IPS-18c (cell line): ENCODE data around the gene FAM3B.

ENCODE experiments used
- H3K4me3 ChIP-seq: 2 replicates; pipeline ENCODE4 v1.7.0; 2013; ENCODE audit warnings: low read depth, mild to moderate bottlenecking, low read length, moderate library complexity; ENCODE audit not compliant: insufficient read depth
- H3K9me3 ChIP-seq: one replicate; pipeline ENCODE4 v1.6.1; 2013; ENCODE audit warnings: mild to moderate bottlenecking, low read length, moderate library complexity; ENCODE audit not compliant: control insufficient read depth, insufficient read depth

The FAM3B gene

GRCh38 chr21:41316200-41317062 is at the start of gene FAM3B:
Gene FAM3B, plus strand, starts transcription at chr21:41316801. Its CDS starts 79 bp downstream, at chr21:41316880.
- Histone ChIP-seq H3K4me3 (peak within 1 kb of the TSS; percentile 56), H3K9me3 (no peaks in the 10 kb centered on the region)

- no peaks in the 10 kb centered on the region for H3K9me3 ChIP-seq
These were observed 49.3 kb upstream of the FAM3B start for GRCh38 chr21:41267346-41267745.

GRCh38 chr21:41269535-41269934 is 47.1 kb upstream of the FAM3B start:
- H3K9me3 ChIP-seq: no peaks in the 10 kb centered on the region
- H3K4me3 ChIP-seq: no peak overlapping the region

More at GRCh38 chr21:41267346-41267745, 49.3 kb upstream of the FAM3B start:
- no peak overlapping the region for H3K4me3 ChIP-seq

GRCh38 chr21:41277196-41277595 is 39.4 kb upstream of the FAM3B start:
- no peak overlapping the region for H3K4me3 ChIP-seq
- no peaks in the 10 kb centered on the region for H3K9me3 ChIP-seq

GRCh38 chr21:41277846-41278245 is 38.8 kb upstream of the FAM3B start:
- Histone ChIP-seq H3K4me3 (no peak overlapping the region), H3K9me3 (no peaks in the 10 kb centered on the region)

- H3K9me3 ChIP-seq: no peaks in the 10 kb centered on the region
- H3K4me3 ChIP-seq: no peak overlapping the region
These were observed 36.3 kb upstream of the FAM3B start for GRCh38 chr21:41280115-41280919.

GRCh38 chr21:41282412-41282811 is 34.2 kb upstream of the FAM3B start:
- H3K9me3 ChIP-seq: no peaks in the 10 kb centered on the region

GRCh38 chr21:41283211-41283818 is 33.3 kb upstream of the FAM3B start:
- H3K9me3 ChIP-seq: no peaks in the 10 kb centered on the region

More at GRCh38 chr21:41282412-41282811, 34.2 kb upstream of the FAM3B start:
- H3K4me3 ChIP-seq: no peak overlapping the region

GRCh38 chr21:41289431-41289830 is 27.2 kb upstream of the FAM3B start:
- Histone ChIP-seq H3K4me3 (no peak overlapping the region), H3K9me3 (peaks cover 7% of the 10 kb centered on the region)

More at GRCh38 chr21:41283211-41283818, 33.3 kb upstream of the FAM3B start:
- no peak overlapping the region for H3K4me3 ChIP-seq

GRCh38 chr21:41290106-41290799 is 26.3 kb upstream of the FAM3B start:
- no peak overlapping the region for H3K4me3 ChIP-seq
- peaks cover 7% of the 10 kb centered on the region for H3K9me3 ChIP-seq

GRCh38 chr21:41294548-41295231 is 21.9 kb upstream of the FAM3B start:
- Histone ChIP-seq H3K9me3 (peaks cover 7% of the 10 kb centered on the region), H3K4me3 (no peak overlapping the region)

GRCh38 chr21:41295721-41296254 is 20.8 kb upstream of the FAM3B start:
- Histone ChIP-seq H3K9me3 (peaks cover 7% of the 10 kb centered on the region), H3K4me3 (no peak overlapping the region)

GRCh38 chr21:41302976-41303375 is 13.6 kb upstream of the FAM3B start:
- Histone ChIP-seq H3K9me3 (peaks cover 2% of the 10 kb centered on the region), H3K4me3 (no peak overlapping the region)

- Histone ChIP-seq H3K4me3 (no peak overlapping the region), H3K9me3 (peaks cover 2% of the 10 kb centered on the region)
These were observed 12.4 kb upstream of the FAM3B start for GRCh38 chr21:41304068-41304720.

- Histone ChIP-seq H3K9me3 (peaks cover 2% of the 10 kb centered on the region), H3K4me3 (no peak overlapping the region)
These were observed 9.4 kb upstream of the FAM3B start for GRCh38 chr21:41307219-41307618.
